ENCODE results near the gene DCUN1D3.

- TF ChIP-seq CTCF (IDR thresholded peaks at IDR 0.05) (no peak), POLR2AphosphoS5 (IDR thresholded peaks at IDR 0.05) (no peak), POLR2A (IDR thresholded peaks at IDR 0.05) (no peak)
These were observed 16.1 kb upstream of the DCUN1D3 start for GRCh38 chr16:20916289-20916688.
